ENCODE results near the gene GRIA3.

The GRIA3 gene

GRCh38 chrX:123199338-123199737, 15.3 kb downstream of the GRIA3 start:
- no peak for DNase-seq

- no peak for DNase-seq
Measured at GRCh38 chrX:123201720-123202119, 17.6 kb downstream of the GRIA3 start.

DNA sequence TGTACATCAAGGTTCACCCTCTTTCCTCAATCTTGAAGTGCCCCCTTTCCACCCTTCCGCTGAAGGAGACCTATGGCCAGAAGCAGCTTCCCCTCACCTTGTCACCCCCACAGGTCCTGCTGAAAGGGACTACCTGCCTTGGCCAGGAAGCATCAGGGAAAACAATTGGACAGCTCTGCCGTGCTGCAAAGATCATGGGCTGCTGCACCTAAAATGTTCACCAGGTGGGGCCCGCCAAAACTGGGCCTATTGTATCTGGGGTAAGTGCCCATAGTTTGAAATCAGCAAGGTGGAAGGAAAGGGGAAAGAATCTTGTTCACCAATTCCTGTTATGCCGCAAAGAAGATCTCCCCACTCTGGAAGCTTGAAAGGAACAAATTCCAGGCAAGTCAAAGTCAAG, 18.4 kb downstream of the GRIA3 start:
- no peak for DNase-seq

DNA sequence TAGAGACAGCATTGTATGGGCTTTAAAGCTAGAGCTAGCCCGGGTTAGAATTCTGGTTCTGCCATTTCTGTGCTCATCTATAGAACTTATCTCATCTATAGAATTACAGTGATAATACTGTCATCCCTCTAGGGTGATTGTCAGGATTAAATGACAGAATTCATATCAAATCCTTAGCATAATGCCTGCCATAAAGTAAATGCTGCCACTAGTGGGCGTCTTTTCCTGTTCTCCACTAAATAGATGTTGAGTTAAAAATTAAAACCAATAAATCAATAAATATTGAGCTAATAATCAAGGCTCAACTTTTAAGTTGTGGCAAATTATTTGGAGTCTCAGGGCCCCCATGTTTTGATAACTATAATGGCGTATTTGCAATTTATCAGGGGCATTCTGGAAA, 19.7 kb downstream of the GRIA3 start:
- no peak for DNase-seq

GRCh38 chrX:123206176-123206575, 22.1 kb downstream of the GRIA3 start:
- no peak for DNase-seq

DNA sequence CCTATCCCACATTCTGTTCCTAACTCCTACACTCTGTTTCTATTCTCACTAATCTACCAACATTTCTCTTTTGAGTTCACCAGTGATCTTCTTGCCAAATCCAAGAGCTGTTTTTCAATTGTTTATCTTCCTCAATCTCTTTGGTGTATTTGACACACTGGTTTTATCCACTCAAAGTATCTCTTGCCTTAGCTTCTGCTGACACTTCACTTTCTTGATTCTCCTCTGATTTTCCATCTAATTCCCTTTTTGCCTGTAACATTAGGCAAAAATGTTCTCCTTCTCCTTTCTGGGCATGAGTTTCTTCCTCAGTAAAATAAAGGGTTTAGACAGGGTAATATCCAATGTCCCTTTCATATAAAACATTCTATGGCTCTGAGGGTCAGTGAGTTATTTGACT, 26.2 kb downstream of the GRIA3 start:
- no peak for DNase-seq

GRCh38 chrX:123215397-123216089, 31.5 kb downstream of the GRIA3 start:
- DNase-seq = no peak

DNA sequence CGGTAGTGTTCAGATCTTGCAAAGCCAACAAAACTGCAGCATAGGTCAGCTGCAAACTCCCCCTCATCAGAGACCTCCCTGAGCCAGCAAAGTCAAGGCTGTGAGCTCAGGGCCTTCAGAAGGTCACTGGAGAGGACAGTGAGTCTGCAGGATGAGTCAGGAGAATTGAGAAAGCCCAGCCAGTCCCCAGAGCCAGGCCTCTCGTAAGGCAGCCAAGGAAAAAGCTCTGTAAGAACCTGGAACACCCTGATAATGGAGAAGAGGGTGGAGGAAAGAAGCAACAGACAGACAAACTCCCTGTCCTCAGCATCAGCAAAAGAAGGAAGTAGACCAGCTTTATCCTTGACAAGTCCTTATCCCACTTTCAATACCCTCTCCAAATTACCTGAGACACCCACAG, 33.0 kb downstream of the GRIA3 start:
- DNase-seq = peak; percentile 30

DNA sequence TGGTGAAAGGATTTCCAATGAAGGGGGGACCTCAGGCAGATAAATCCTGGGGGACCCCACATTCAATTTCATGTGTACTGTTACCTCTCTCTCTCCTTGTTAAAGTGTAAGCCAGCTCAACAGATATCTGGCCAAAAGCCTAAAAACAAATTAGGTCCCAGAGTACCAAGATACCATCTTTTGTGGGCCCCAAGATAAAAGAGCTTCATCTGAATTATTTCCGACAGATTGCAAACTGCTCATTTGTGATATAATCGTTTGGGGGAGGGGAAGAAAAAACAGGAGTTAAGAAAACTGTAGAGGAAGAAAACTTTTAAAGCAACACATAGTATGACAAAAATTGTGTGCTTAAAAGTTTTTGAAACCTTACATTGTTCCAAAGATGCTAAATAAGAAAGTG, 33.6 kb downstream of the GRIA3 start:
- no peak for DNase-seq

GRCh38 chrX:123219916-123220315, 35.8 kb downstream of the GRIA3 start:
- DNase-seq = no peak

DNA sequence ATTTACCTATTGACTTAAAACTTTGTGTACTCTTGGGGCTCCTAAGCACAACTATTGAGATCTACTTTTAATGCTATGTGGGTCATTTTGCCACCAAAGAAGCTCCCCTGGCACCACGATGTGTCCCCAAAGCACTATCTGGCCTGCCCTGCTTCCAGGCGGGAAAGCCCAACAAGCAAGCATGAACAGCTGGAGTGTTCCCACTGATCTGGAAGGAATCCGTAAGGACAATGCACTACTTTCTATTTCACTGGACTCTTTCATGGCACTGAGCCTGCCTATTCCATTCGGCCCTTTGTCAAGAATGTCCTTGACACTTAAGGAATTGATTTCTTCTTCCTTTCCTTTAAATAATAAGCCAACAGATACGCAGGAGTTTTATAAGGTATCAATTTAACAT, 38.8 kb downstream of the GRIA3 start:
- DNase-seq = no peak

DNA sequence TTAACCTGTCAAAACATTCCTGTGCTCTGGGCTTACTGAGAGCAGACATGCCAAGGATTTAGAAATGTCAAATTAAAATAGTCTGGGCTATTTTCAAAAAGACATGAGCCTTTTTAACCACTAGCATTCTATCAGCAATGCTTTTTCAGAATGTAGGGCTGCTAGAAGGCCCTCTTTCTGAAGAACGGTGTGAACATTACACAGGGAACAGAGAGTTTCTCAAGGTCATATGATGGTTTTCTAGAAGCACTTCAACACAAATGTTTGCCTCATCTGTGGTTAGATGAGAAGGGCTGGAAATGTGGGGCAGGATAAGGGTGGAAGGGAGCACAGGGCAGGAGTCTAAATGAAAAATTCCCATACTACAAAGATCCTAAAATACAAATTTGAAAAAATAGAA, 39.3 kb downstream of the GRIA3 start:
- DNase-seq = no peak

GRCh38 chrX:123223859-123224258, 39.8 kb downstream of the GRIA3 start:
- DNase-seq = no peak

GRCh38 chrX:123230798-123231197, 46.7 kb downstream of the GRIA3 start:
- DNase-seq = no peak

- DNase-seq = no peak
Measured at GRCh38 chrX:123236859-123237258, 52.8 kb downstream of the GRIA3 start.

GRCh38 chrX:123237271-123237670, 53.2 kb downstream of the GRIA3 start:
- DNase-seq = no peak

DNA sequence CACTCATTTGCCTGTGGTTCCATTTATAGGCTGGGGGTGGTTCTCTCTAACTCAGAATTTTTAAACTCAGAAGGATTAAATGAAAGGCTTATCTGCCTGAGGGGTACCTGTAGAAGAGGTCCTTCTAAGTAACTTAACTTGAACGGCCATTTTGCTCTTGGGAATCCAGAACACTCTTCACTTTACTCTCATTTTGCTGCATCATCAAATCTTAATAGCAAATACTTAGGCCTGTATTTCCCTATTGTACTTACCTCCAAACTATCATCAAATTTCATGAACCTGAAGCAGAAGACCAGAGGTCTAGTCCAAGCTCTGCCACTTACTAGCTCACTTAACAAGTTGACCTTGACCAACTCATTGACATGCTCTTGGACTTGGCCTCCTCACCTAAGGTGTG, 70.4 kb downstream of the GRIA3 start:
- DNase-seq = no peak

DNA sequence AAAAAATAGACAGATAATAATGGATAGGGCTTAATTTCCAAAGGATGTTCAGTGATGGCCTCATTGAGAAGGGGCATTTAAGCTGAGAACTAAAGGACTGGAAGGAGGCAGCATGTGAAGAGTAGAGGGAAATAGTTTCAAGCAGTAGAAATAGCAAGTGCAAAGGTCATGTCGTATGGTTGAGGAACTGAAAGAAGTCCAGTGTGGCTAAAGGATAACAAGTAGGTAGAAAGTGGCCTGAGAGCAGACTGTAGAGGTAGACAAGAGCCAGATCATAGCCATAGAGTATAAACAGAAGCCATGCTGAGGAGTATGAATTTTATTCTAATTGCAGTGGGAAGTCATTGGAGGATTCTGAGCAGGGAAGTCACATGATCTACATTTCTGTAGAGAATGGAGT, 72.3 kb downstream of the GRIA3 start:
- DNase-seq = no peak

- DNase-seq = no peak
Measured at GRCh38 chrX:123260920-123261418, 76.9 kb downstream of the GRIA3 start.

DNA sequence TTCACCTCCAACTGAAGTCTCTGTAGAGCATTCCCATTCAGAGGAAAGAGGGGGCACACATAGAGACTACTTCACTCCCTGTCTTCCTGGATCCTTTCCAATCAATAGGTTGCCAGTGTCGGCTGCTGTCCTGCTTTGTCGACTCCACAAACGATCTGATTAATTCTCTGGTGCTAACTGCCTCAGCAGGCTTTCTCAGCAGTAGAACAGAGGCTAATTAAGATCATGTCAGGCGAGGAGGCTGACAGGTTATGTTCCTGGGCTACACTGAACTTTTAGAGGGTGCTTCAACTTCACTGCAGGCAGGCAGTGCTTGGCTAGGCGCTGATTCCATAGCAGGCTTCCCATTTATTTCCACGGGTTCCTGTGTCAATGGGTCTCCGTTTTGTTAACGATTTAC, 79.2 kb downstream of the GRIA3 start:
- DNase-seq = no peak

DNA sequence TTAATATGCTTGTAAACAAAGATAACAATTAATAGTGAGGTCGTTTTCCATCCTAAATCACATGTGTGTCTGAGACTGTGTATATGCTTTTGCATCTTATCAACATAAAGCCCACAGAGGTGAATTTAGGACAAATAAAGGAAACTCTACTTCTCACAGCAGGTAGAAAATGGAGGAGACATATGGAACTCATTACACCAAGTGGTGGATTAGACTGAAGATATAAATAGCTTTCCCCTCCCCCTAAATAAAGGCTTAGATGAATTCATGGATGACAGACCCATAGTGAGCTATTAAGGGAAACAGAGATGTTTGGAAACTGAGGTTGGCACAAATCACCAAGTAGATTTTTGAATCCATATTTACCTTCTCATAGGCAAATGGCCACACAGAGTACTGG, 79.7 kb downstream of the GRIA3 start:
- DNase-seq = no peak

- DNase-seq = peak; percentile 13
Measured at GRCh38 chrX:123267220-123267619, 83.1 kb downstream of the GRIA3 start.

DNA sequence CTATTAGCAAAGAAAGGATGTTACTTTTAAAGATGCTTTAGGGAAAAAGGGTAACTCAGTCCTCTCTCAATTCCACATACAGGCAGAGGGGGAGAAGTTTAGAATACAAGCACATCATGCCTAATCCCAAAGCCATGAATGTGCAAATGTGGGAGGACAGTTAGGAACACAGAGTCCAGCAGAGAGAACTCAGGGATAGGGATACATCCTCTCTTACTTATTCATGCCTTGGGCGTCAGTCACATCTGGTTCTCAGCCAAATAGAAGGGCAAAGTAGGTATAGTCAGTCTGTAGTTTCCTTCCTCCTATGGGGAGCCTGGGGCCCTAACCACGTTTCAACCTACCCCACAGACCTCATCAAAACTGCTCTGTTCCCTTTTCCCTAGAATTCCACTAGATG, 87.8 kb downstream of the GRIA3 start:
- no peak for DNase-seq

DNA sequence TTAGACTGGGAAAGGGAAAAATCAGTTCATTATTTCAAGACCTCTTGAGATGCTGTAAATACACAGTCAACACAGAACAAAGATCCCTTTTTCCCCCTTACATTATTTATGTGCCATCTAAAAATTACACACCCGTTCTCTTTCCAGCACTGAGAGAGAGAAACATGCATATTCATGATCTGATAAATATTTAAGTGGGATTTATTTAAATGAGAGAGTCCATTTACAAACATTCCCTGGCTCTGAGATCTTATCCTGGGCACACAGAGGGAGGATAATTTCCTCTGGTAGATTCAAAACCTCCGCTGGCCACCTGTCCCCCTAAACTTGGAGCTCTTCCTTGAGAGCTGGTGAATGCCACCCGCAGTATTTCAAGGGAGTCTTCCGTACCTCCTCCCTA, 88.6 kb downstream of the GRIA3 start:
- no peak for DNase-seq

GRCh38 chrX:123274796-123275195, 90.7 kb downstream of the GRIA3 start:
- DNase-seq = no peak
